H1 (cell line): Measurements from ENCODE around the gene HMG20A. TPM values are rescaled to one million over a fixed set of nuclear protein-coding genes. Genes with fewer than 3 reads are reported as not detected.

Experiments used
- CTCF ChIA-PET: fragments of 300-600 bp; sonication (Branson Sonifier 250); formaldehyde crosslinking; loops from one replicate; lab custom pipeline; 2021; ENCODE audit not compliant: partially characterized antibody; lab: Charles Lee
- POLR2A ChIA-PET: fragments of 300-600 bp; sonication (Branson Sonifier 250); formaldehyde crosslinking; loops from one replicate; lab custom pipeline; 2021; ENCODE audit warnings: inconsistent platforms; ENCODE audit not compliant: partially characterized antibody; lab: Charles Lee
- DNase-seq, 2 experiments: peaks; one replicate each; pipeline versions ENCODE4 v3.0.0 to v3.0.0-alpha.2; 2010 to 2022; ENCODE audit warnings: low spot score in 2 of 2, low read depth in 1 of 2, mixed read lengths in 1 of 2
- FAIRE-seq: peaks from 2 replicates; lab custom pipeline; 2011; peaks lifted over from hg19 to GRCh38; lab: Jason Lieb, UNC
- H2AFZ ChIP-seq: 2 replicates; pipeline ENCODE4 v1.8.1; 2012; ENCODE audit warnings: low read length, inconsistent platforms
- H2AK5ac ChIP-seq: 2 replicates; pipeline ENCODE4 v1.6.1; 2013; ENCODE audit warnings: low read depth, low read length
- H2BK120ac ChIP-seq: replicated peaks from 2 replicates; pipeline ENCODE3; 2013; ENCODE audit warnings: low read depth, low read length, inconsistent platforms
- H2BK12ac ChIP-seq: 2 replicates; pipeline ENCODE4 v1.6.1; 2013; ENCODE audit warnings: low read depth, low read length
- H2BK15ac ChIP-seq: 2 replicates; pipeline ENCODE4 v1.6.1; 2013; ENCODE audit warnings: low read length
- H2BK20ac ChIP-seq: 2 replicates; pipeline ENCODE4 v1.6.1; 2013; ENCODE audit warnings: low read length
- H2BK5ac ChIP-seq: 2 replicates; pipeline ENCODE4 v1.6.1; 2013; ENCODE audit warnings: low read depth, low read length
- H3K14ac ChIP-seq: 2 replicates; pipeline ENCODE4 v1.6.1; 2013; ENCODE audit warnings: inconsistent platforms; ENCODE audit not compliant: insufficient read length
- H3K18ac ChIP-seq: 2 replicates; pipeline ENCODE4 v1.6.1; 2013; ENCODE audit warnings: low read length; ENCODE audit errors: extremely low read depth
- H3K23ac ChIP-seq: 2 replicates; pipeline ENCODE4 v1.6.1; 2013; ENCODE audit warnings: inconsistent platforms; ENCODE audit not compliant: insufficient read length
- H3K23me2 ChIP-seq: 2 replicates; pipeline ENCODE4 v1.6.1; 2013; ENCODE audit warnings: low read depth, low read length
- H3K27ac ChIP-seq: 2 replicates; pipeline ENCODE4 v1.6.1; 2011; ENCODE audit warnings: low read depth, low read length, inconsistent platforms
- H3K27me3 ChIP-seq, 4 experiments: replicated peaks in 1 of 4; 1 replicate in 1 of 4; 2 replicates in 3 of 4; pipeline versions ENCODE4 v1.6.1 to v1.8.1; 2011 to 2013; ENCODE audit warnings: low read length in 3 of 4, mild to moderate bottlenecking in 3 of 4, inconsistent platforms in 2 of 4, mixed read lengths in 2 of 4, moderate library complexity in 1 of 4; ENCODE audit not compliant: control insufficient read depth in 3 of 4, insufficient read depth in 3 of 4; ENCODE audit errors: extremely low read depth in 1 of 4
- H3K36me3 ChIP-seq, 4 experiments: 2 replicates each; pipeline versions ENCODE4 v1.6.1 to v1.8.1; 2011 to 2013; ENCODE audit warnings: mild to moderate bottlenecking in 4 of 4, low read length in 3 of 4, moderate library complexity in 2 of 4, control low read depth in 1 of 4, inconsistent platforms in 1 of 4; ENCODE audit not compliant: insufficient read depth in 4 of 4, control insufficient read depth in 2 of 4
- H3K4ac ChIP-seq: replicated peaks from 2 replicates; pipeline ENCODE3; 2013; ENCODE audit warnings: low read length, low read depth, mixed read lengths, inconsistent platforms; ENCODE audit not compliant: insufficient read length
- H3K4me1 ChIP-seq, 4 experiments: replicated peaks in 1 of 4; 1 replicate in 1 of 4; 2 replicates in 3 of 4; pipeline versions ENCODE4 v1.6.1 to v1.8.1; 2011 to 2013; ENCODE audit warnings: low read length in 3 of 4, inconsistent platforms in 2 of 4, mixed read lengths in 1 of 4; ENCODE audit not compliant: insufficient read depth in 4 of 4, control insufficient read depth in 3 of 4
- H3K4me2 ChIP-seq, 2 experiments: 2 replicates each; pipeline versions ENCODE4 v1.6.1 to v1.8.1; 2011 to 2013; ENCODE audit warnings: low read depth in 2 of 2, low read length in 2 of 2, control low read depth in 1 of 2, inconsistent platforms in 1 of 2, mild to moderate bottlenecking in 1 of 2; ENCODE audit not compliant: insufficient read depth in 1 of 2
- H3K4me3 ChIP-seq, 4 experiments: fragments of 200-600, 300-600 bp in 1 of 4; sonication (generic), shearing (Covaris generic), sonication (Bioruptor Twin) in 1 of 4; 2 replicates each; pipeline versions ENCODE4 v1.5.1 to v1.8.1; 2011 to 2016; ENCODE audit warnings: low read length in 4 of 4, low read depth in 3 of 4, control low read depth in 2 of 4, inconsistent platforms in 2 of 4, mild to moderate bottlenecking in 2 of 4, mixed read lengths in 1 of 4, moderate library complexity in 1 of 4; ENCODE audit not compliant: insufficient read depth in 2 of 4; ENCODE audit errors: extremely low read depth in 1 of 4
- H3K56ac ChIP-seq: replicated peaks from 2 replicates; pipeline ENCODE3; 2013; ENCODE audit warnings: low read depth, mild to moderate bottlenecking, mixed read lengths, low read length, inconsistent platforms; ENCODE audit not compliant: insufficient read length
- H3K79me1 ChIP-seq: 2 replicates; pipeline ENCODE4 v1.6.1; 2013; ENCODE audit warnings: low read depth, low read length, control low read depth
- H3K79me2 ChIP-seq, 2 experiments: 2 replicates each; pipeline versions ENCODE4 v1.6.1 to v1.8.1; 2012 to 2013; ENCODE audit warnings: low read length in 2 of 2, mild to moderate bottlenecking in 2 of 2, inconsistent platforms in 1 of 2; ENCODE audit not compliant: insufficient read depth in 2 of 2, control insufficient read depth in 1 of 2
- H3K9ac ChIP-seq, 4 experiments: replicated peaks in 1 of 4; 1 replicate in 1 of 4; 2 replicates in 3 of 4; pipeline versions ENCODE4 v1.6.1 to v1.8.1; 2011 to 2013; ENCODE audit warnings: low read depth in 3 of 4, low read length in 3 of 4, control low read depth in 2 of 4, mild to moderate bottlenecking in 2 of 4, moderate library complexity in 2 of 4, inconsistent platforms in 1 of 4; ENCODE audit errors: extremely low read depth in 1 of 4
- H3K9me3 ChIP-seq, 2 experiments: 2 replicates each; pipeline versions ENCODE4 v1.6.1 to v1.8.1; 2012 to 2013; ENCODE audit warnings: mild to moderate bottlenecking in 2 of 2, moderate library complexity in 2 of 2, control low read depth in 1 of 2, inconsistent platforms in 1 of 2, low read depth in 1 of 2, low read length in 1 of 2, mixed read lengths in 1 of 2; ENCODE audit not compliant: insufficient read depth in 2 of 2
- H4K20me1 ChIP-seq, 2 experiments: replicated peaks in 1 of 2; 2 replicates each; pipeline versions ENCODE3 to v1.8.1; 2011 to 2013; ENCODE audit warnings: inconsistent platforms in 2 of 2, low read length in 2 of 2, mild to moderate bottlenecking in 1 of 2; ENCODE audit not compliant: insufficient read depth in 2 of 2, control insufficient read depth in 1 of 2
- H4K5ac ChIP-seq: 2 replicates; pipeline ENCODE4 v1.6.1; 2013; ENCODE audit warnings: low read length, low read depth, mixed read lengths, inconsistent platforms; ENCODE audit not compliant: insufficient read length
- H4K8ac ChIP-seq: 2 replicates; pipeline ENCODE4 v1.8.0; 2013; ENCODE audit warnings: mild to moderate bottlenecking, moderate library complexity, low read length, inconsistent platforms; ENCODE audit not compliant: insufficient read depth; ENCODE audit errors: extremely low read depth
- H4K91ac ChIP-seq: replicated peaks from 2 replicates; pipeline ENCODE3; 2013; ENCODE audit warnings: low read length, mixed read lengths, inconsistent platforms; ENCODE audit not compliant: insufficient read length
- NANOG ChIP-seq: IDR thresholded peaks from 2 replicates; pipeline ENCODE4 v1.6.1; 2011; ENCODE audit warnings: low read length, low read depth, mild to moderate bottlenecking, inconsistent platforms; ENCODE audit not compliant: insufficient read depth, poor library complexity, severe bottlenecking
- WGBS, 2 experiments: shearing (Covaris generic) in 1 of 2; methylation state at CpG; one replicate each; pipeline versions ENCODE4 v1.1.6 to v1.1.7; 2013 to 2015; ENCODE audit warnings: low lambda C conversion rate in 2 of 2, mixed read lengths in 2 of 2, inconsistent platforms in 1 of 2, low coverage in 1 of 2, missing lambda C conversion rate in 1 of 2; ENCODE audit not compliant: insufficient replicate concordance in 2 of 2, insufficient coverage in 1 of 2, insufficient read length in 1 of 2; ENCODE audit errors: extremely low coverage in 1 of 2, missing lambda C conversion rate in 1 of 2; 5-methylcytosine and 5-hydroxymethylcytosine counted together
- polyA plus RNA-seq, 7 experiments: library from polyadenylated mRNA; depleted of rRNA in 3 of 7; stranded (reverse) in 5 of 7; unstranded in 2 of 7; fragments of >200 nt in 5 of 7; fragments of 200-250 nt in 2 of 7; gene quantifications; 1 replicate in 5 of 7; 2 replicates in 1 of 7; 4 replicates in 1 of 7; pipeline versions ENCODE4 v1.2.1 to v1.2.3, GENCODE V29; 2011 to 2013; ENCODE audit warnings: missing spikeins in 2 of 7, mixed read lengths in 2 of 7
- total RNA-seq: library from RNA; stranded (reverse); fragmentation: NEBNext Ultra II Directional; extraction: Animal tissue kit (Norgen Biotek cat#: 25700); gene quantifications from 2 replicates; pipeline ENCODE4 v1.2.1, GENCODE V29; 2021

Gene HMG20A
- total and polyA plus RNA-seq, 2 of the 8 experiments (the other 6 are each of a cell fraction or from before 2014, with no cell fraction given) = 52.1 to 59.7 TPM

DNA sequence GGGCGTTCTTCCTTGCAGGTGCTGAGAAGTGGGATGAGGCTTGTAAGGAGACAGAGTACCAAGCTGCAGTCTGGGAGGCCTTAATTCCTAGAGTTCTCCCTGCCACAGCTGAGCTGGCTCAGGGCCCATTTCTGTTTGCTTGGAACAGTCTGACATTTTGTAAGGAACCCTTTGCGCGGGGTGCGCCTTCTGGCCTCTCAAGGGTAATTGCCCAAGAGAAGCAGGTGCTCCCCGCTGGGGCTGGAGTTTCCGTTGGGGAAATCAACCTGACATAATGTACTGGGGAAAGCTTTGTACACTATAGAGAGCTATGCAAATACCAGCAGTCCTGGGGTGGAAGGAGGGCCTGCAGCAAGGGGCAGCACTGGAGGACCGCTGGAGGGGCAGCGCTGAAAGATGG, 83.6 kb downstream of the HMG20A start:
- Histone ChIP-seq H4K91ac (peak overlapping the region; percentile 91), H2BK12ac (peak overlapping the region; percentile 89; the same call in 1 of the 2 replicates), H3K27me3 (no peaks in the 10 kb centered on the region), H2AFZ (no peak overlapping the region), H4K8ac (no peak overlapping the region), H2BK5ac (no peak overlapping the region), H4K20me1 (no peaks in the 10 kb centered on the region), H4K5ac (no peak overlapping the region), H3K27ac (no peak overlapping the region), H3K79me2 (no peaks in the 10 kb centered on the region), H3K4ac (no peak overlapping the region), H3K18ac (no peak overlapping the region), H3K4me2 (no peak overlapping the region), H3K4me1 (peaks cover 11 to 26% (median 17%) of the 10 kb centered on the region in 4 experiments)
- peak in 1 of 2 experiments; percentile 45 for DNase-seq
- FAIRE-seq = no peak
- TF ChIP-seq NANOG = no peak
- TF ChIP-seq, all 59 proteins: peak for 0
- POLR2A ChIA-PET = interaction anchor here (0.9 to 1.1 kb wide), 2 partner anchors 12 to 85 kb away, joined by 3 read pairs; no protein-coding TSS in a partner anchor
- H2BK20ac ChIP-seq = peak overlapping the region; percentile 92
- no peaks in the 10 kb centered on the region for H3K36me3 ChIP-seq
- 91% methylated on average over 8 of the region's 8 CpGs; no CpG with 5 or more reads in 1 of the 2 experiments for WGBS, 2 experiments
- H3K23ac ChIP-seq = no peak overlapping the region
- no peaks in the 10 kb centered on the region for H3K9me3 ChIP-seq
- H3K56ac ChIP-seq = no peak overlapping the region
- no peak overlapping the region for H3K14ac ChIP-seq
- H3K79me1 ChIP-seq = no peaks in the 10 kb centered on the region
- 0 out of 2 replicates have a peak overlapping the region, but pooled peaks have one; percentile 47 for H2BK15ac ChIP-seq
- H3K23me2 ChIP-seq = no peaks in the 10 kb centered on the region; the same call in 1 of the 2 replicates
- H3K4me3 ChIP-seq = no peak overlapping the region
- H2AK5ac ChIP-seq = no peak overlapping the region; the same call in 1 of the 2 replicates
- no peak overlapping the region for H3K9ac ChIP-seq
- CTCF ChIA-PET = interaction anchor here (1.1 to 7.7 kb wide), 7 partner anchors 7 to 337 kb away, joined by 3 to 72 read pairs (median 6); no protein-coding TSS in a partner anchor
- H2BK120ac ChIP-seq = no peak overlapping the region
